Measurements from ENCODE around the gene MARS2. TPM values are rescaled to one million over a fixed set of nuclear protein-coding genes. Genes with fewer than 3 reads are reported as not detected.

Gene MARS2
- total RNA-seq = 10 to 100 TPM; 10.4 to 13.4 TPM
- polyA plus RNA-seq (2013, experiment 1 of 2) = 9.9 TPM
- polyA plus RNA-seq (2013, experiment 2 of 2) = 7.7 TPM
- long read RNA-seq, experiment 1, partial matches to known transcripts = 0 of 4 reads
- long read RNA-seq, experiment 1, other reads (novel, unspliced or antisense) = 0 of 4 reads
- long read RNA-seq, experiment 2, transcript MARS2-201 (1 exons, 3,019 nt) = major isoform, 10 of 10 reads
- long read RNA-seq, experiment 2, partial matches to known transcripts = 0 of 10 reads
- long read RNA-seq, experiment 2, other reads (novel, unspliced or antisense) = 0 of 10 reads
- long read RNA-seq, experiment 3, transcript MARS2-201 (1 exons, 3,019 nt) = major isoform, 67 of 67 reads
- long read RNA-seq, experiment 3, partial matches to known transcripts = 0 of 67 reads
- long read RNA-seq, experiment 3, other reads (novel, unspliced or antisense) = 0 of 67 reads
- long read RNA-seq, experiment 4, partial matches to known transcripts = 0 of 1 reads
- long read RNA-seq, experiment 4, other reads (novel, unspliced or antisense) = 0 of 1 reads

DNA sequence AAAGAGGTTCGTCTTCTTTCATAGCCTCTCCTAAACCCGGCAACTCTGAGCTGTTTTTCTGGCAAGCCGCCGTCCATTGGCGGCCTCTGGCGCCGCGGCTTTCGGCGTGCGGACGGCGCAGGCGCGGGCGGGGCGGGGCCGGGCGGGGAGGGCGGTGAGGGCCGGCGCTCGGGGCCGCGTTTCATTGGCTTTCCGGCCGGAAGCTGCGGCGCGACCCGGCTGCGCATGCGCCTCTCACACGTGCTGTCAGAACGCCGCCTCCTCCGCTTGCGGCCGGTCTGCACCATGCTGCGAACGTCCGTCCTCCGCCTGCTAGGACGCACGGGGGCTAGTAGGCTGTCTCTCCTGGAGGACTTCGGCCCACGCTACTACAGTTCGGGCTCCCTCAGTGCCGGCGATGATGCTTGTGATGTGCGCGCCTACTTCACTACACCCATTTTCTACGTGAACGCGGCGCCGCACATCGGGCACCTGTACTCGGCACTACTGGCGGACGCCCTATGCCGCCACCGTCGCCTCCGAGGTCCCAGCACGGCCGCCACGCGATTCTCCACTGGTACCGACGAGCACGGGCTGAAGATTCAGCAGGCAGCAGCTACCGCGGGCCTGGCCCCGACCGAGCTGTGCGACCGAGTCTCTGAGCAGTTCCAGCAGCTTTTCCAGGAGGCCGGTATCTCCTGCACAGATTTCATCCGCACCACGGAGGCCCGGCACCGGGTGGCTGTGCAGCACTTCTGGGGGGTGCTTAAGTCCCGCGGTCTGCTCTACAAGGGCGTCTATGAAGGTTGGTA is at the start of gene MARS2:
TSS of gene MARS2 (plus strand) at position 249 of the 791 bp plus-strand sequence. CDS start at position 286, 37 bp downstream.
- Histone ChIP-seq H3K9me3 (ENCODE audit: control insufficient read depth, low read length) (no peaks in the 10 kb centered on the region), H3K4me3 (ENCODE audit: low read length) (peak within 1 kb of the TSS; percentile 96), H3K36me3 (ENCODE audit: control insufficient read depth, insufficient read depth, low read length) (peaks cover 5% of the 10 kb centered on the region), H3K4me1 (ENCODE audit: control insufficient read depth, insufficient read depth, low read length) (peaks cover 1% of the 10 kb centered on the region), H3K27ac (ENCODE audit: low read depth, low read length) (peak within 1 kb of the TSS; percentile 62), H3K27me3 (ENCODE audit: control insufficient read depth, insufficient read depth, low read length, poor library complexity, severe bottlenecking) (no peaks in the 10 kb centered on the region), H3K9ac (ENCODE audit: extremely low read depth, low read length, poor library complexity, severe bottlenecking) (peak within 1 kb of the TSS; percentile 69)
- Mint-ChIP-seq H3K9me3 (no peaks in the 10 kb centered on the region), H3K4me1 (peaks cover 34% of the 10 kb centered on the region), H3K4me3 (peak within 1 kb of the TSS; percentile 88), H3K36me3 (ENCODE audit: low read depth) (no peaks in the 10 kb centered on the region), H3K27me3 (ENCODE audit: insufficient read depth) (no peaks in the 10 kb centered on the region), H3K27ac (peak within 1 kb of the TSS; percentile 94)
- WGBS, 2 experiments (ENCODE audit: insufficient coverage in 1 of 2, insufficient read length in 1 of 2) = 0% methylated on average over 18 to 86 of the region's 86 CpGs
- peak; percentile 96 for DNase-seq
- TF ChIP-seq, protein P1, sequence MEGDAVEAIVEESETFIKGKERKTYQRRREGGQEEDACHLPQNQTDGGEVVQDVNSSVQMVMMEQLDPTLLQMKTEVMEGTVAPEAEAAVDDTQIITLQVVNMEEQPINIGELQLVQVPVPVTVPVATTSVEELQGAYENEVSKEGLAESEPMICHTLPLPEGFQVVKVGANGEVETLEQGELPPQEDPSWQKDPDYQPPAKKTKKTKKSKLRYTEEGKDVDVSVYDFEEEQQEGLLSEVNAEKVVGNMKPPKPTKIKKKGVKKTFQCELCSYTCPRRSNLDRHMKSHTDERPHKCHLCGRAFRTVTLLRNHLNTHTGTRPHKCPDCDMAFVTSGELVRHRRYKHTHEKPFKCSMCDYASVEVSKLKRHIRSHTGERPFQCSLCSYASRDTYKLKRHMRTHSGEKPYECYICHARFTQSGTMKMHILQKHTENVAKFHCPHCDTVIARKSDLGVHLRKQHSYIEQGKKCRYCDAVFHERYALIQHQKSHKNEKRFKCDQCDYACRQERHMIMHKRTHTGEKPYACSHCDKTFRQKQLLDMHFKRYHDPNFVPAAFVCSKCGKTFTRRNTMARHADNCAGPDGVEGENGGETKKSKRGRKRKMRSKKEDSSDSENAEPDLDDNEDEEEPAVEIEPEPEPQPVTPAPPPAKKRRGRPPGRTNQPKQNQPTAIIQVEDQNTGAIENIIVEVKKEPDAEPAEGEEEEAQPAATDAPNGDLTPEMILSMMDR (conservative IDR thresholded peaks at IDR 0.05) = no peak

GRCh38 chr2:197657562-197657961 is 47.6 kb upstream of the MARS2 start:
- H3K27me3 ChIP-seq (ENCODE audit: control insufficient read depth, insufficient read depth, low read length, poor library complexity, severe bottlenecking) = no peaks in the 10 kb centered on the region
- no peaks in the 10 kb centered on the region for H3K36me3 Mint-ChIP-seq (ENCODE audit: low read depth)
- peak overlapping the region; percentile 33 for H3K27ac Mint-ChIP-seq
- no peaks in the 10 kb centered on the region for H3K9me3 ChIP-seq (ENCODE audit: control insufficient read depth, low read length)
- H3K4me3 ChIP-seq (ENCODE audit: low read length) = no peak overlapping the region
- no peak overlapping the region for H3K4me3 Mint-ChIP-seq
- no peaks in the 10 kb centered on the region for H3K9me3 Mint-ChIP-seq
- H3K9ac ChIP-seq (ENCODE audit: extremely low read depth, low read length, poor library complexity, severe bottlenecking) = no peak overlapping the region
- no peaks in the 10 kb centered on the region for H3K27me3 Mint-ChIP-seq (ENCODE audit: insufficient read depth)
- H3K4me1 ChIP-seq (ENCODE audit: control insufficient read depth, insufficient read depth, low read length) = peaks cover 2% of the 10 kb centered on the region
- no peaks in the 10 kb centered on the region for H3K36me3 ChIP-seq (ENCODE audit: control insufficient read depth, insufficient read depth, low read length)
- H3K4me1 Mint-ChIP-seq = peaks cover 16% of the 10 kb centered on the region
- no peak overlapping the region for H3K27ac ChIP-seq (ENCODE audit: low read depth, low read length)
- TF ChIP-seq, protein P1 (conservative IDR thresholded peaks at IDR 0.05) = no peak
- no peak for DNase-seq

- Mint-ChIP-seq H3K4me1 (peaks cover 16% of the 10 kb centered on the region), H3K36me3 (ENCODE audit: low read depth) (peaks cover 4% of the 10 kb centered on the region), H3K4me3 (no peak overlapping the region), H3K27ac (no peak overlapping the region), H3K27me3 (ENCODE audit: insufficient read depth) (no peaks in the 10 kb centered on the region), H3K9me3 (peaks cover 23% of the 10 kb centered on the region)
- Histone ChIP-seq H3K4me3 (ENCODE audit: low read length) (no peak overlapping the region), H3K27ac (ENCODE audit: low read depth, low read length) (no peak overlapping the region), H3K4me1 (ENCODE audit: control insufficient read depth, insufficient read depth, low read length) (peaks cover 2% of the 10 kb centered on the region), H3K36me3 (ENCODE audit: control insufficient read depth, insufficient read depth, low read length) (no peaks in the 10 kb centered on the region), H3K9me3 (ENCODE audit: control insufficient read depth, low read length) (peaks cover 22% of the 10 kb centered on the region), H3K27me3 (ENCODE audit: control insufficient read depth, insufficient read depth, low read length, poor library complexity, severe bottlenecking) (no peaks in the 10 kb centered on the region), H3K9ac (ENCODE audit: extremely low read depth, low read length, poor library complexity, severe bottlenecking) (no peak overlapping the region)
- no peak for DNase-seq
- 49 to 65% methylated on average over 2 to 3 of the region's 3 CpGs for WGBS, 2 experiments (ENCODE audit: insufficient coverage in 1 of 2, insufficient read length in 1 of 2)
- TF ChIP-seq, protein P1 (conservative IDR thresholded peaks at IDR 0.05) = no peak
Observed at GRCh38 chr2:197661626-197662025, 43.5 kb upstream of the MARS2 start.

Data from endodermal cell (in vitro differentiated cells).